GM18868 (cell line): ENCODE results near the gene DNASE1L1.

Source experiments
- ATAC-seq: cut with Tn5 transposase; IDR thresholded peaks from one replicate; pipeline ENCODE4 v1.9.1; 2021; ENCODE audit warnings: mild to moderate bottlenecking, moderate library complexity; ENCODE audit not compliant: unreplicated experiment

DNASE1L1 gene

GRCh38 chrX:154384284-154384892 is 24.7 kb downstream of the DNASE1L1 start:
- no peak for ATAC-seq

DNA sequence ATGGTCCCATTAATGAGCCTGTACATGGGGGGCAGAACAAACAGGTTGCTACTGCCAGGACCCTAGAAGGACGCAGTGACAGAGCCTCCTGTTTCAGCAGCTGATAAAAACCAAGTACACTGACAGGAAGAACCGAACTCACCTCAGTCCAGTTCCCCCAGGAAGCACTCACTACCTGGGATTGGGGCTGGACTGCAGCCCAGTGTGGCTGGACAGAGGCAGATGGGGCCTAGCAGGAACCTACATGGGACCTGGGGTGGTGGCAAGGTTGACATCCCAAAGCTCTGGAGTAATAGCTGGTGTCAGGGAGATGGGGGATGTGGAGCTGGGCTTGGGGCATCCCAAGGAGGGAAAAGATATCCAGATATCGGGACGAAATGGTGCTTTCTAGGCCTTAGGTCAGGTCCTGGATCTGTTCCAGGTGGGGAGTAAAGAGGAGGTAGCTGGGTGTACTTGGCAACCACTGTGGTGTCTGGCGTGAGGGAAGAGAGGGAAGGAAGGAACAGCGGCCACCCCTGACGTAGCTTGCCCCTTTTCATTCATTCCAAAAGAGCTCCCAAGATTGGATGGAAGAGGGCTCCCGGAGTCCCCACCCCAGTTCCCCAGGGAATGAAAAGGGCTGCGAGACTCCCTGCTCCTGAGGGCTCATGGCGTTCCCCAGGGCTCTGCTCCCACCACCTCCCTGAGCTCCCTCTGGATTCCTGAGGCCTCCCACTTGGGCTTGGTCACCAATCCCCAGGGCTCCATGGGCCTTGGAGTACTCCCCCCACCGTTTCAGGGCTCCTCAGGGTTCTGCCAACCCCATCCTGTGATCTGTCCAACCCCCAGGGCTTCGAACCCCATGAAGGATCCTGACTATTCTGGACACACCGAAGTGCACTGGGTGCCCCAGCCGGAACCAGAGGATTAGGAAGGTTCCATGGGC is 25.4 kb downstream of the DNASE1L1 start:
- no peak for ATAC-seq

- no peak for ATAC-seq
Observed at GRCh38 chrX:154382483-154383069, 26.5 kb downstream of the DNASE1L1 start.

DNA sequence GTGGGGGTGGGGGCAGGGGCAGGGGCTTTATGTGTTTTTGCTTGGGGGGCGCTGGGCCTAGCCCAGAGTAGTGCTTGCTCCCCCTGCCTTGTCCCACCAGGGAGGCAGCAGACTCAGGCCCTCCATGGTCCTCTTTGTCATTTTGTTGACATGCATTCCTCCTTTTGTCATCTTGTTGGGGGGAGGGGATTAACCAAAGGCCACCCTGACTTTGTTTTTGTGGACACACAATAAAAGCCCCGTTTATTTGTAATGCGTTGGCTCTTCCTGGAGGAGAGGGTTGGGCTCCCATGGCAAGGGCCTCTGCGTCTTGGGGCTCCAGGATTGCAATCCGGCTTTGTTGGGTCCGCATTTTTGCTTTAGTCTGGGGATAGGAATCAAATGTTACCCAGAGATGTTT is 27.8 kb downstream of the DNASE1L1 start:
- ATAC-seq = no peak

DNA sequence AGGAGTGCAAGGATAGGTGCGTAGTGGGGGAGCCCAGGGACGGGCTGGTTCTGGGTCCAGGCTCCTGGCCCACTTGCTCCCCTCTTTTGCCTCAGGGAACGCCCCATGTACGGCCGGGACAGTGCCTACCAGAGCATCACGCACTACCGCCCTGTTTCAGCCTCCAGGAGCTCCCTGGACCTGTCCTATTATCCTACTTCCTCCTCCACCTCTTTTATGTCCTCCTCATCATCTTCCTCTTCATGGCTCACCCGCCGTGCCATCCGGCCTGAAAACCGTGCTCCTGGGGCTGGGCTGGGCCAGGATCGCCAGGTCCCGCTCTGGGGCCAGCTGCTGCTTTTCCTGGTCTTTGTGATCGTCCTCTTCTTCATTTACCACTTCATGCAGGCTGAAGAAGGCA is 28.3 kb downstream of the DNASE1L1 start:
- no peak for ATAC-seq

DNA sequence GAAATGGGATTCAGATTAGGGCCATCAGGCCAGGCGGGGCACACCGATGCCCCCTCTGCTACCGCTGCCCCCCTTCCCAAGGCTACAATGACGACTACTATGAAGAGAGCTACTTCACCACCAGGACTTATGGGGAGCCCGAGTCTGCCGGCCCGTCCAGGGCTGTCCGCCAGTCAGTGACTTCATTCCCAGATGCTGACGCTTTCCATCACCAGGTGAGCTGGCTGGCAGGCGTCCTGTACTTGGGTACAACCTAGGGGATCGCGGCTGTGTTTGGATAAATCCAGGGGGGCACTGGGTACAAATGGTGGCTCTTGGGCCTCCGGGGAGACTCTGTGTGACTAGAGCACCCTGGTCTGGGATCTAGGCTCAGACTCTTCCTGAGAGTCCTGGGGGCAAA is 28.9 kb downstream of the DNASE1L1 start:
- no peak for ATAC-seq

DNA sequence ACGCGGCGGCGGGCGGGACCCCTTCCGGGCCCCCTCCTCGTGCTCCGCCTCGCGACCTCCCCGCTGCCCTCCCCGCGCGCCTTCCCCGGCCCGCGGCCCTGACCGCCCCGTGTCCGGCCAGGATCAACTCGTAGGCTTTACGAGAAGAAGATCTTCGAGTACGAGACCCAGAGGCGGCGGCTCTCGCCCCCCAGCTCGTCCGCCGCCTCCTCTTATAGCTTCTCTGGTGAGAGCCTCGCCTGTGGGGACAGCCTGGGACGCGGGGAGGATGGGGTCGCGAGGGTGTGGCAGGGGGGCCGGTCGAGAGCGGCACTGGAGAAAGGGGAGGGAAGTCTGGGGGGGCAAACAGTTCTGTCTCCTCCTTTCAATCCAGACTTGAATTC is 29.5 kb downstream of the DNASE1L1 start:
- no peak for ATAC-seq

DNA sequence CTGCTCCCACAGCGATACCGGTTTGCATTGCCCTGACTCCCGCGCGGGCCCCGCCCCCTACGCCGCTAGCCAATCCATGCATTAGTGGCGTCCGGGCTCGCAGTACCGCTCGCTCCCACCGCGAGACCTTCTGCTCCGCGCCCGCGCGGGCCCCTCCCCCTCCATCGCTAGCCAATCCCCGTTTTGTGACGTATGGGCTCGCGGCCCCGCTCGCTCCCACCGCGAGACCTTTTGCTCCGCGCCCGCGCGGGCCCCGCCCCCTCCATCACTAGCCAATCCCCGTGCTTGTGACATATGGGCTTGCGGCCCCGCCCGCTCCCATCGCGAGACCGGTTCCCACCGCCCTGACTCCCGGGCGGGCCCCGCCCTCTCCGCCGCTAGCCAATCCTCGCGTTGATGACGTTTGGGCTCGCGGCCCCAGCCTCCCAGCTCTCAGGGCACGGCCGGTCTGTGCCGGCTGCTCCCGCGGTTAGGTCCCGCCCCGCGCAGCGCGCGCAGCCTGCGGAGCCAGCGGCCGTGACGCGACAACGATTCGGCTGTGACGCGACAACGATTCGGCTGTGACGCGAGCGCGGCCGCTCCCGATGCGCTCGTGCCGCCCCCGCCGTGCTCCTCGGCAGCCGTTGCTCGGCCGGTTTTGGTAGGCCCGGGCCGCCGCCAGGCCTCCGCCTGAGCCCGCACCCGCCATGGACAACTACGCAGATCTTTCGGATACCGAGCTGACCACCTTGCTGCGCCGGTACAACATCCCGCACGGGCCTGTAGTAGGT is 30.1 kb downstream of the DNASE1L1 start, which contains the start of gene EMD:
EMD (plus strand) TSS at position 497 of the 770 bp plus-strand sequence; CDS start at position 687, 190 bp downstream.
- peak; percentile 81 for ATAC-seq

DNA sequence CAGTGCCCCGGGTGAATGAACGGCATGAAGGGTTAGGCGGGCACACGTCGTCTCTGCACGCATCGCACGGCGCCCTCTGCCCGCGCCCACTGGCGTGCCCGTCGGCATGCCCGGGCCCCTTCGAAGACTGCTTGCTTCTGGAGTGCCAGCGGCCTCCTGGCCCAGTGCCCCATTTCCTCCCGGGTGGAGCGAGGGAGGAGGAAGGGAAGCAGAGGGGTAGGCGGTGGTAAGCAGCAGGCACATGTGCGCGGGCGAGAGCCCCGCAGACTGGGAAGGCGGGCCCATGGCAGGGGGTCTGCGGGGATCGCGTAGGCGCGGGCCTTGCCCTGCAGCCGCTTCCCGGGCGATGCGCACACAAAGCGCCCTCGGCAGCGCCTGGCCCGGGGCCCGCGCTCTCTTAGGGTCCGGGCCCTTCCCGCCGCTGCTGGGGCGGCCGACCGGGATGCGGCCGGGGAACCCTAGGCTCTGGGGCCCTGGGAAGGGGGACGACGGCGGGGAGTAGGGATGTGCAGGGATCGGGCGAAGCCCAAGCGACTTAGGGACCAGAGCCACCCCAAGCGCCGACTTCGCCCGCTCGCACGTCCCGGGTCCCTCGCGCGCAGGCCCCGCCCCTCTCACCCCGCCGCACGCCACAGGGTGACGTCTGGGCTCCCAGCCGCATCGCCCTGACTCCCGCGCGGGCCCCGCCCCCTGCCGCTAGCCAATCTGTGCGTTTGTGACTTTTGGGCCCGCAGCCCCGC is 30.8 kb downstream of the DNASE1L1 start:
- ATAC-seq = peak; percentile 1

DNA sequence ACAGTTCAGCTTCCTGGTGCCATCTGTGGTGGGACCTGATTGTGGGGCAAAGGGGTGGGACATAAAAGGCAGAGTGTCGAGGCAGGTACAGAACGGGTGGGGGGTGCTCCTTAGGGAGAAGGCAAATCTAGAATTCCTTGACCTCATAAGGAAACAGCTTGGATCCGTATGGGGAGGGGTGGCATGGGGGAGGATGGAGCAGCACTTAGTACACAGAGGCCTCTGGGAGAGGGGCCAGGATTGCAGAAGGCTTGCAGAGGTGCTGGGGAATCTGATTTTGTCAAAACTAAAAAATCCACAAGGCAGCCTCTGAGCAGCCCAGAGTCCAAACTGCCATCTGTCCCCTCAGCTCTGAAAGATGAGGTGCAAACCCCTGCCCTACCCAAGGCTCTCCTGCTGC is 32.3 kb downstream of the DNASE1L1 start:
- no peak for ATAC-seq

GRCh38 chrX:154375156-154375504 is 33.9 kb downstream of the DNASE1L1 start:
- no peak for ATAC-seq

GRCh38 chrX:154374313-154375155 is 34.5 kb downstream of the DNASE1L1 start, which contains the start of gene FLNA:
Gene FLNA (minus strand): TSS chrX:154374634. CDS start chrX:154371245, 3,389 bp downstream.
- no peak for ATAC-seq

DNA sequence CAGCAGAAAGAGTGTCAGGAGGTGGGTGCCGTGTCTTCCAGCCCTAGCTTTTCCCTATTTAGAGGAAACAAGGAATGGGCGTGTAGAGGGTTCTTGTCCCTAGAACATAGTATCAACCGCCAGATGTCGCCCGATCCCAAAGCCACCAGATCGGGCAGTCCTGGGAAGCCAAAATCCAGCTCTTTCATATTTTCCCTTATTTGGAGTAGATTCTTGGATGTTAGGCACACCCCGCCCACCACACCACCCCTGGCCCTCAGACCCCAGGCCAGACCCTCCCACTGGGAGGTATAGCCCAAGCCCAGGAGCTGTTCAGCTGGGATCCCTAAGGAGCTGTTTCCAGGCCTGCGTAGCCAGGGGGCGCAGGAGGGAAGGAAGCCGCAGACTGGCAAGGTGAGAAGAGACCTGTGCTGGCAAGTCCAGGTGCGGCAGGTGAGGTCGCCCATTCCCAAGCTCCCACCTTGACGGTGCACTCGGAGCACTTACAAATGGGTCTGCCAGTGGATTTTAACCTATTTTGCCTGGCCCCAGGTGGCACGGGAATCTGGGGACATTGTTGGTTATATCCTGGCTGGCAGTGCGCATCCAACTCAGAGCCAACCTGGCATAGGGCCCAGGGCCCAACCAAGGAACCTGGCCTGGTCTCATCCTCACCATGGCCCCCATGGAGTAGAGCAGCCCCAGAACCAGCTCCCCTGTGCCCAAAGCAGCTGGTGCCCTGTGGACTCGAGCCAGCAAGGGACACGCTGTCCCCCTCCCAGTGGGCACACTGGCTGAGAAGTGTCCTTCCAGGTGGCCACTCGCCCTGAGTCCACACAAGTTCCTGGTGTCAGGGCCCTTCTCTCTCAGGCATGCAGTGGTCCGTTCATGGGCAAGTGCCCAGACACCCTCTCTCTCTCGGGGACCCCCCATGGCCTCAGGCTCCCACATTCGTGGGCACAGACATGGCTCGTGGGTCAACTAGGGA is 35.4 kb downstream of the DNASE1L1 start:
- ATAC-seq = no peak

GRCh38 chrX:154372612-154373022 is 36.4 kb downstream of the DNASE1L1 start:
- no peak for ATAC-seq

GRCh38 chrX:154371789-154372300 is 37.2 kb downstream of the DNASE1L1 start:
- ATAC-seq = no peak

DNA sequence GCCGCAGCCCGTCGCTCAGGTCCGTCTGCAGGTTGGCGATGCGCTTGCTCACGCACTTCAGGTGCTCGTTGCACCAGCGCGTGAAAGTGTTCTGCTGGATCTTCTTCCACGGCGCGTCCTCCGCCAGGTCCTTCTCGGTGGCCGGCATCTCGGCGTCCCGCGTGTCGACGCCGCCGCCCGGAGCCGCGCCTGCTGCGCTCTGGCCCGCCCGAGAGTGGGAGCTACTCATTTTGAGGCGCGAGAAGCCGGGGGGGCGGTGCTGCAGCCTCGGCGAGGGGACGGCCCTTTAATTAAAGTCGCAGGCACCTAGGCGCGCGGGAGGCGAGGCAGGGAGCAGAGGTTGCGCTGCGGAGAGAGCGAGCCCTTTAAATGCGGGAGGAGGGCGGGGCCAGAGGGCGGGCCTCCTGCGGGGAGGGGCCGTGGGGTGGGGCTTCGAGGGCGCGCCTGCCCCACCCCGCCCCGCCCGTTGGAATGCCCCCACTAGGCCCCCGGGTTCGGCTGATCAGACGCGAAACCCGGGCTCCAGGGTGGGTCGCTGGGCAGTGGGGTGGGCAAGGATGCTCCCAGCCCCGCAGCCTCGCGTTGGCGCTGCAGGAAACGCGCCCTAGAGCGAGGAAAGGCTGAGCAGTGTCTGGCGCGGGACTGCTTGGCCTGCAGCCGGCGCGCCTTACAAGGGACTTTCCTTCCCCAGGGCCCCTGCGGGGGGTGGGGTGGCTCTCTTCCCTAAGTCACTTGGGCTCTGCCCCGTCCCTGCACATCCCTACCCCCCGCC is 37.9 kb downstream of the DNASE1L1 start:
- peak; percentile 59 for ATAC-seq

GRCh38 chrX:154370300-154371016 is 38.6 kb downstream of the DNASE1L1 start:
- no peak for ATAC-seq
